EH (cell line): Measurements from ENCODE around the gene SCUBE1.

Experiments
- DNase-seq: peaks from one replicate; pipeline ENCODE4 v3.0.0-alpha.2; 2015; ENCODE audit warnings: low read depth

The SCUBE1 gene

GRCh38 chr22:43155789-43156188, 187.4 kb downstream of the SCUBE1 start:
- no peak for DNase-seq

- no peak for DNase-seq
These were observed 188.2 kb downstream of the SCUBE1 start for GRCh38 chr22:43154887-43155536.

DNA sequence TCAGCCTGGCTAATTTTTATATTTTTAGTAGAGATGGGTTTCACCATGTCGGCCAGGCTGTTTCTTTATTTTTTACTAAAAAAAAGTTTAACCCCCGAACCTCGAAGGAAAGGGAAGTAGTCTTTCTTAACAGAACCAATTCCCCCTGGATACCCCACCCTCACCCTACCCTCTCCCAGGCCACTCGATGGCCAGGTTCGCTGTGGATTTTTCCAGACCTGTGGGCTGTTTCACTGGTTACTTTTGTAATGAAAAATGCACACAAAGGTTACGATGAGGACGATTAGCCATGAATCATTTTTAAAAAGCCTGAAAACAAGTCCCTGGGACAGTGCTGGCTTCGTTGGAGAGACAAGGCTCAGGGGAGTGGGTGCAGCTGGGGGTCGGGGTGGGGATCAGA, 189.3 kb downstream of the SCUBE1 start:
- no peak for DNase-seq

DNA sequence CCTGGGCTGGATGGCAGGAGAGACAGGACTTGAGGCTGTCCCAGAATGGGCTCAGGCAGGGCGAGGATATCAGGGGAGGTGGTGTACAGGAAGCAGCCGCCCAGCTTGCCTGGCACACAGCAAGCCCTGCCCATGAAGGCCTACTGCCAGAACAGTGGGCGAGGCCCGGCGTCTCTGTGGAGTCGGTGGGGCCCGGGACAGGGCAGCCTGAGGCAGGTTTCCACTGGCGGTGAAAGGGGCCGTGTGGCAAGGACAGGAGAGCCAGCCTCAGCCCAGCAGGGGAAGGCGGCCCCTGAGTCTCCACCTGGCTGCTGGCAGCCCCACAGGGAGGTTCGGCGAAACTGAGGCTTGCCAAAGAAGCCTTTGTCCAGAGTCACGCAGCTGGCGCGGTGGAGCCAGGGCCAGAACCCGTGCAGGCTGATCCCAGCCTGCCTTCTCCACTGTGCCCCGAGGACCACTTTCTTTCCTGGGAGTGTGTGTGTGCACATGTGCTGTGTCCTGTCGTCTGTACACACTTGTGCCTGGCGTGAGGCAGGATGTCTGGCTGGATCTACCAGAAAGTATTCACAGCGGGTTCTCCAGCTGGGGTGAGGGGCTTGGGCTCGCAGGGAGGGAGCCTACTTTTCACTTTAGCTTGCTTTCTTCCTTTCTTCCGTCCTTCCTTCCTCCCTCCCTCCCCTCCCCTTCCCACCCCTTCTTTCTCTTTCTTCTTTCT, 190.7 kb downstream of the SCUBE1 start:
- DNase-seq: peak; percentile 67

DNA sequence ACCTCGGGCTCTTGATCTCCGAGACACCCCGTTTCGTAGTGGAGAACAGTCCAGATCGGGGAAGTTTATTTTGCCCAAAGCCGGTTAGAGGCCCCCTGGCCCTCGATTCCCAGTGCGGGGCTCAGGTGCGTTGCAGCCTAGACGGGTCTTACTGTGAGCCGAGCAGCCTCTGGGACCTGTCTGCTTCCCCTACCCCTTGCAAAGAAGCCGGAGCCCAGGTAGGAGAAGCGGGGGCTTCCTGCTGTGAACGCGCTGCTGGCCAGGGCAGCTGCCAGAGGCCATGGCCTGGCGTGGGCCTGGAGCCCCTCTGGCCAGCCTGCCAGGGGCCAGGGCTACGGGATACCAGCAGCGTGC, 191.2 kb downstream of the SCUBE1 start:
- no peak for DNase-seq

GRCh38 chr22:43151251-43152002, 191.7 kb downstream of the SCUBE1 start, which contains the start of gene TSPO:
TSPO (plus strand) TSS chr22:43151559; CDS start chr22:43159239, 7,680 bp downstream.
- peak; percentile 69 for DNase-seq

- DNase-seq: no peak
These were observed 192.4 kb downstream of the SCUBE1 start for GRCh38 chr22:43150731-43151206.

DNA sequence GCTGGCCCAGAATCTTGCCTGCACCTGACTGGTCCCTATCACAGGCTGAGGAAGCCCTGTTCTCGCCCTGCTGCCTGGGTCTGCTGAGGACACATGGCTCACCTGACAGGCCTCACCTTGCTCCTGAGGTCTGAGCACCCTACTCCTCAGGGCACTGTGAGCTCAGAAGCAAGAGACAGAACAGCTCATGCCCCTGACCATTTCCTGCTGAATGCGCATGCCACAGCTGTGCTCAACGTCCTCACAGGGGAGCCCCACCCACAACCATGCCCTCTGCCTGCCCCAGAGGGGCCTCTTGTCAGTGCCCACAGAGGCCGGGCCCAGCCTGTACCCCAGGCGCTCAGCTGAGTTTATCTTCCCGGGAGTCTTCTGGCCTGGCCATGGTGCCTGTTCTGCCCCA, 194.6 kb downstream of the SCUBE1 start:
- DNase-seq: peak; percentile 13

GRCh38 chr22:43147821-43148220, 195.4 kb downstream of the SCUBE1 start:
- no peak for DNase-seq
